HG02981 (cell line): Measurements from ENCODE around the gene PIM3.

Source experiments
- ATAC-seq: cut with Tn5 transposase; IDR thresholded peaks from one replicate; pipeline ENCODE4 v1.9.1; 2021; ENCODE audit warnings: mild to moderate bottlenecking, moderate library complexity; ENCODE audit not compliant: unreplicated experiment

The PIM3 gene

DNA sequence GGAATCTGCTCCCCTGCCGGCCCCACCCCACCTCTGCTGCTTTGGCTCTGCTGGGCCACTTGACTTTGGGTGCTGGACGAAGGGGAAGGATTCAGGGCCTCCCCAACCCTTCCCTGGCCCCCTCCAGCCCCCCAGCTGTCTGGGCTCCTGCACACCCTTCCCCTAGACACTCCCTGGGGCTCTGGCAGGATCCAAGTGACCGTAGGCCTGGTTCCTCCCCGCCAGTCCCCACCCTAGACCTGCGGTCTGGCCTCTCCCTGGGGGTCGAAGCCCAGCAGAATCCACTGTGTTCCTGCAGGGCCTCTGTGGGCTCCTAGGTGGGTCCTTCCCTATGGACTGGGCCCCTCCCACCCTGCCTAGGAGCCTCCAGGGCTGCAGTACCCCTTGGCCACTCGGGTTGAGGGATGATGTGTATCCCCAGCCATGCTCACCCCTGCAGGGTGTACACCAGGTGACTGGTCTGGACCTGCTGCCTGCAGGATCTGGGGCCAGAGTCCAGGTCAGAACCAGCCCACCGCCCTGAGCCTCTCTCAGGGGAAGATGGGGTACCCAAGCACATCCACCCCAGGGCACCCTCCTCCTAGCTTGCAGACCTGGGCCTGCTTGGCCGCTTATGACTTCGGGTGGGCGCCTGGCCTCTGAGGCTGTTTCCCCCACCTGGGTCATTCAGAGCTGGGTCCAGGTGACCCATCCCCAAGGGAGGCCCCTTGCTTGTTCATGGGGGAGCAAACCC, 5.6 kb downstream of the PIM3 start:
- ATAC-seq: no peak

DNA sequence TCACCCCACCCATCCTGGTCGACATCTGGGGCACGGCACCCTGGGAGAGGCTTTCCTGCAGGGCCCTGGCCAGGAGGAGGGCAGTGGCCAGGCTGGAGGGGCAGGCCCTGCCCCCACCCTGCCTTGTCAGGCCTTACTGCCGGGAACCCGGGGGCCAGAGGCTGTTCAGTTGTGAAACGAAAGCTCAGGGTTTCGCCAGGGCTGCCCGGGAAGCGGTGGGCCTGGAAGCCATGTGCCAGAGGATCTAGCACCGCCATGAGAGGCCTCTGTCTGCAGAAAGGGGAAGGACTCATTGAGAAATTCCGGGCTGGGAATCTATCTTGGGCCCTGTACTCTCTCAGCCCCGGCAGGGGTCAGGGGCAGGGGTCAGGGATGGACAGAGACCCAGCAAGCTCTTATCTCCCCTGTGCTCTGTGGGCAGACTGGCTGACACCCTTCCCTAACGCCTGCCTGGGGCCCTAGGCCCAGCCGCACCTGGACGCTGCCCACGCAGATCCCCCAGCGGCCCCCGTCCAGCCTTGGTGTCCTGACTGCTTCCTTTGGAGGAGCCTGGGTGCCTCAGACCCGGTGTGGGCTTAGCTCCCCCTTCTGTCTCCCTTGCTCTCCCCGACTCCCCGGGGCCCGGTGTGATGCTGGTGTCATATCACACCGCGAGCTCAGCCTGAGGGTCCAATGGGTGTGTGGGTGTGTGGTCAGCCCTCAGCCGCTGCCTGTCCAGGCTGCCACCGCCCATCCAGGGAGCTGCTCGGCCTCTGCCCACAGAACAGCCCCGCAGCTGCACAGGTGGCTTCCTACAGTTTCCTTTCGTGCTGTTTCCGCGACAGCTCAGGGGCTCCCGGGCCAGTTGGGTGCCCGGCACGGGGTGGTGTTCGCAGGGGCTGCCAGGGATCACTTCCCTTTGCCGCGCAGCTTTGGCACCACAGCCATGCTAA, 6.5 kb downstream of the PIM3 start:
- ATAC-seq: no peak

DNA sequence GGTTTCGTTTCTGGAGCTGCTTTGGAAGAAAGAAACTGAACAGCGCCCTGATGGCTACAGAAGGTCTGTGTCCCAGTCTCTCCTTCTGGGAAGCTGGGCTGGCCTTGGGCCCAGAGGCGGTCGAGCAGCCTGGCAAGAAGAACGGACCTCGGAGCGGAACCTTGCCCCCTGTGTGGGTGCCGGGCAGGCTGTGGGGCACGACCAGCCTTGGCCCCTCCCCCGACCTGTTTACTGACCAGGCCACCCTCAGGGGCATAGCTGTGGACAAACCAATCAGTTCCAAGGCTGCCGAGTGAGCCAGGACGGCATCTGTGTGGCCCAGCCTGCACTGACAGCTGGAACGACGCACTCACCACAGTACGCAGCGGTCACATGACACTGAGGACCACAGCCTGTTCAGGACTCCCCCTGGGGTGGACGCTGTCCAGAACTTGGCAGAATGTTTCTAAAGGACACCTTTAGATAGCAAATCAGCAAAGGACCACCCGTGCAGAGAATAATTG, 7.2 kb downstream of the PIM3 start:
- no peak for ATAC-seq

DNA sequence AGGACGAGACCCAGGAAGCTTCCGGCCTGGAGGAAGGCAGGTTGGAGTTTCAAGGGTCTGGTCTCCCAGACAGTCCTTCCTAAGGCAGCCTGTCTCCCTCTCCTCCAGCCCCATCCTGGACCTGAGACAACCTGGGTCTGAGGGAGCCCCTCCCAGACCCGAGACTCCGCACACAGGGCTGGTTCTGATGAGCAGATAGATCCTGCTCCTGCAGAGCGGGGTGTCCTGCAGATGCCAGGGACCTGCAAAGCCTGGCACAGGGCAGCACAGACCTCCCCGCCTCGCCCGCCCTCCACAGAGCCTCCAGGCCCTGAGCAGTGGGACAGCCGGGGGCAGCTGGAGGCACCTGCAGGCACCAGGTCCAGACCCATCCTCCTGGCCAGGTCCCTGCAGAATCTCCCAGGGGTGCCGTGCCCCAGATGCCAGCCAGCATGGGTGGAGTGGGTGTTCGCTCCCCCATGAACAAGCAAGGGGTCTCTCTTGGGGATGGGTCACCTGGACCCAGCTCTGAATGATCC, 7.8 kb downstream of the PIM3 start:
- ATAC-seq: no peak

DNA sequence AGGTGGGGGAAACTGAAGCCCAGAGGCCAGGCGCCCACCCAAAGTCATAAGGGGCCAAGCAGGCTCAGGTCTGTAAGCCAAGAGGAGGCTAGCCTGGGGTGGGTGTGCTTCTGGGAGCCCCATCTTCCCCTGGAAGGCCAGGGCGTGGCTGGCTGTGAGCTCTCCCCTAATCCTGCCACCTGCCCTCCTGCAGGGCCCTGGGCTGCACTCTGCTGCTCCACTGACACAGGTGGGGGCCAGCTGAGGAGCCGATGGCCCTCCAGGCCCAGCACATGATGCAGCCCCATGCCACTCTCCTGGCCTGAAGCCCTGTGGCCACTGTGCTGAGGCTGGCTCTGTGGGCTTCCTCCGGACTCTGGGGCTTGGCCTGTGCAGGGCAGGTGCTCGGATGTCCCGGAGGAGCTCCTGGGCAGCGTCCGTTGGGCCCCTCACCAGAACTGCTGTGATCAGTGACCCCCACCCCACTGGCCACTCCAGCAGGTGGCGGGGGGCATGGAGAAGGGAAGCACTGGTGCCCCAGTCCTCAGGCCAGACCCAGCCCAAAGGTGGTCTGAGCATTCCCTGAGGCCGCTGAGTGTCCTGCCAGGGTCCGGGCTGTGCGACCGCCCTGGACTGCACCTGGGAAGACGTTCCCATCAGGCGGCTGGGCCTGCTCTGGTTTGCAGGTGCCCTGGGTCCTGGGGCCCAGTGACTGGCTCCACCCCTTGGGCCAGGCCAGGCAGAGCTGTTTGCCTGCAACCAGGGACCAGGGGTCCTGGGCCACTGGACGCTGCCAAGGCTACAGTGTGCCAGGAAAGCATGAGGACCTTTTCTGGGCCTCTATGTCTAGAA, 8.5 kb downstream of the PIM3 start:
- ATAC-seq: no peak

DNA sequence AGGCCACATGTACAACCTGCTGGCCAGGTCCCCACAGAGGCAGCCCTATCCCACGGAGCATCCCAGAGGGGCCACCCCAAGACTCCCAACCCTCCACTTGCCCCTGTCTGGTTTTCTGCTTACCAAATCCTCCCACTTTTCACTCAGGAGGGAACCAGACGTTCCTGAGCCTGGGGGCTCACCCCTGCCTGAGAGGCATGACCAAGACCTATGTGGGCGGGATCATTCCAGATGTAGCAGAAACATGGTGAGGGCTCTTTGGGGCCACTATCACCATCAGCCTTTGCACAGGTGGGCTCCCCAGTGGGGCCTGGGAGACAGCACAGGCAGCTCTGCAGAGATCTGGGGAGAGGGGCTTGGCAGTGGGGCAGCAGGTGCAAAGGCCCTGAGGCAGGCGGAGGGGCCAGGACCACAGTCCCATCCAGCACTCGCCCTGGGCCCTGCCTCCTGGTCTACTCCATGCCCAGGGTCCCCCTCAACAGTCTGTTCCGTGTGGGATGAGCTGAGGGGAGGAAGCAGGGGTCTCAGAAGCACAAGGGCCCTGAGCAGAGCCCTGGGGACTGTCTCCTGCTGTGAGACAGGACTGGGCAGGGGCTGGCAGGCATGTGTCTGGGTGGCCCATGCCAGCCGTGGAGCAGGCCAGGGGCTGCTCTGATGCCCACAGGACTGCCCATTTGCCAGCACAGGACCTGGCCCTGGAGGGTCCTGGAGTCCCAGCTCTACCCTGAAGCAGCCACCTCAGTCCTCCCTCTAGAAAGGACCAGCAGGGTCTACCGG, 9.4 kb downstream of the PIM3 start:
- ATAC-seq: no peak

DNA sequence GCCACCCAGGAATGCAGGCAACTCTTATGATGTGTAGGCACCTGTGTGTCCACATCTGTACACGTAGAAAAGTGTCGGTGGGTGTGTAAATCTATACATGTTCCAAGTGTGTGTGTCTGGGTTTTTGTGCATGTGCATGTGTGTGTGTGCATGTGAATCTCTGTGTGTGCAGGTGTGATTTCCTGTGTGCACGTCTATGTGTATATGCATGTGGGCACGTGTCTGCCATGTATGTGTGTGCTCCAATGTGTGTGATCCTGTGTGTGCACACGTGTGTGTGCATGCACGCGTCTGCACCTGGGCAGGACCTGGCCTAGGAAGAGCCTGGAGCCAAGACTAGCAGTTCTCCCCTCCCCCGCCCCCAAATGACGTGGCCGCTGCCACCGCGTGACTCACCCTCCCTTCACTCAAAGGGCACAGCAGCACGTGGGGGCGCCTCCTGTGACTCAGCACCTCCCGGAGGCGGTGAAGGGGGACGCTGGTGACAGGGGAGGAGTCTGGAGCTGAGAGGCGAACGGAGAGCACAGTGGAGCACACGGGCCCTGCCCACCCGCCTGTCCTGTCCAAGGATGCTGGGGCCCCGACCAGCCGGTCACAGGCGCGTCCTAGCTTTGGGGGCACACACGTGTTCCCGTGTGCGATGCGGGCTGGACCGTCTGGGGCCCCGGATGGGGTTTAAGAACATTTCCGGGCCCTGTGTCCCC, 10.1 kb downstream of the PIM3 start:
- ATAC-seq: peak; percentile 73

DNA sequence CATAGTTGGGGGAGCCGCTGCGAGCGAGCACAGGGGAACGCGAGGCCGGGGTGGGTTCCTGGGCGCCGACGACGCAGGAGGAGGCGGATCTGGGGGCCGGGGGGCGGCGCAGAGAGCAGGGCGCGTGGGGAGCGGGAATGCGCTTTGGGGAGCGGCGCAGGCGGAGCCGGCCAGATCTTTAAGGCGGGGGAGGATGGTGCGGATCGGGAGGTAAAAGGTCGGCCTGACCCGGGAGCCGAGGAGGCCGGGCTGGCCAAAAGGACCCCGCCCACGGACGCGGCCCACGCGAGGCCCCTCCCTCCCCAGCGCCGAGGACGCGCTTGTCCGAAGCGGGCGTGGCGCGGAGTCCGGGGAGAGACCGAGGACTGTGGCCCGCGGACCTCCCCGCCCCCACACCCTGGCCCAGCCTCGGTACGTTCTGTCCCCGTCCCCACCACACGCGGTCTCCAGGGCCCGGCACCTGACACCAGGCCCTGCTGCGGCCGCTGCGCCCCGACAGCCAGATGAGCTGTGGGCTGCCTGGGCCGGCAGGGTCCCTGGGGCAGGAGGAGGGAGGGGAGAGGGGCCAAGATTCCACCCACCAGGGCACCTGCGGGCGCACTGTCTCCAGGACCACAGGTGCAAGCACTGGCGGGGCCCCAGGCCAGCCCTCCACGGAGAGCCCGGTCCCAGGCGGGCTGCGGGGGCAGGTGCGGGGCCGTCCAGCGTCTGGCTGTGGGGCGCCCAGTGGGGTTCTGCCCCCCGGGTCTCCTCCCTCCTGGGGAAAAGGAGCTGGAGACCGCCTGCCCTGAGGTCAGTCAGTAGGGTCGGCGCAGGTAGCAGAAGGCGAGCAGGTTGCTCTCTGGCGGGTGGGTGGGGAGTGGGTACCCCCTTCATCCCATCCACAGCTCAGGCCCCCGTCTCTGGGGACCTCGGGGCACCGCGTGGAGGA, 10.9 kb downstream of the PIM3 start:
- ATAC-seq: peak; percentile 16

DNA sequence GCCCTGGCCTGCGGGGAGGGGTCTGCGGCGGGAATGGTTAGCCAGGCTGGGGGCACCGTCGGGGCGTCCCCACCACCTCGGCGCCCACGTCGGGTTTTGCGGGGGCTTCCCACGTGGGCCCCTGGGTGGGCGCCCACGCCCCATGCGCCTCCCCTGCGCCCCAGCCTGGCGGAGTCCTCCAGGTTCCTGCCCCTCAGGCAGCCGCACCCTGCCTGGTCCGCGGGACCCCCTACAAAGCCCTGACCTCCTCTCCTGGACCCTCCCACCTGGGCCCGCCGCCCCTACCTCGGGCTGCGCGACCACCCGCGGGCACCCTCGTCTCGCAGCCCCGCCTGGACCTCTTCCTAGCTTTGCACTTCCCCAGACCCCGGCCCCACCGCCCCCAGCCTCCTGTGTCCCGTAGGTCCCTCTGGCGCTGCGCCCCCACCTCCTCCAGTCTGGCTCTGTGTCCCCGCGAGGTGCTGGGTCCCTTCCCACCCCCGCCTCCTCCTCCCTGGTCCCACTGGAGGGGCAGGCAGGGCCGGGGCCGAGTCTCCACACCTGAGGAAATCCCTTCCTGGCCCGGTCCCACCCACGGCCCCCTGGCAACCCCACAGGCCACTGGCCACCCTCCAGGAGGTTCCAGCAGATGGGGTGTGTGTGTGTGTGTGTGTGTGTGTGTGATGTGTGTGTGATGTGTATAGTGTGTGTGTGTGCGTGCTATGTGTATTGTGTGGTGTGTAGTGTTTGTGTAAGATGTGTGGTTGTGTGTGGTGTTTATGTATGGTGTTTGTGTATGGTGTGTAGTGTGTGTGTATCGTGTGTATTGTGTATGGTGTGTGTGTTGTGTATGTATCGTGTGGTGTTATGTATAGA, 11.8 kb downstream of the PIM3 start:
- ATAC-seq: no peak

DNA sequence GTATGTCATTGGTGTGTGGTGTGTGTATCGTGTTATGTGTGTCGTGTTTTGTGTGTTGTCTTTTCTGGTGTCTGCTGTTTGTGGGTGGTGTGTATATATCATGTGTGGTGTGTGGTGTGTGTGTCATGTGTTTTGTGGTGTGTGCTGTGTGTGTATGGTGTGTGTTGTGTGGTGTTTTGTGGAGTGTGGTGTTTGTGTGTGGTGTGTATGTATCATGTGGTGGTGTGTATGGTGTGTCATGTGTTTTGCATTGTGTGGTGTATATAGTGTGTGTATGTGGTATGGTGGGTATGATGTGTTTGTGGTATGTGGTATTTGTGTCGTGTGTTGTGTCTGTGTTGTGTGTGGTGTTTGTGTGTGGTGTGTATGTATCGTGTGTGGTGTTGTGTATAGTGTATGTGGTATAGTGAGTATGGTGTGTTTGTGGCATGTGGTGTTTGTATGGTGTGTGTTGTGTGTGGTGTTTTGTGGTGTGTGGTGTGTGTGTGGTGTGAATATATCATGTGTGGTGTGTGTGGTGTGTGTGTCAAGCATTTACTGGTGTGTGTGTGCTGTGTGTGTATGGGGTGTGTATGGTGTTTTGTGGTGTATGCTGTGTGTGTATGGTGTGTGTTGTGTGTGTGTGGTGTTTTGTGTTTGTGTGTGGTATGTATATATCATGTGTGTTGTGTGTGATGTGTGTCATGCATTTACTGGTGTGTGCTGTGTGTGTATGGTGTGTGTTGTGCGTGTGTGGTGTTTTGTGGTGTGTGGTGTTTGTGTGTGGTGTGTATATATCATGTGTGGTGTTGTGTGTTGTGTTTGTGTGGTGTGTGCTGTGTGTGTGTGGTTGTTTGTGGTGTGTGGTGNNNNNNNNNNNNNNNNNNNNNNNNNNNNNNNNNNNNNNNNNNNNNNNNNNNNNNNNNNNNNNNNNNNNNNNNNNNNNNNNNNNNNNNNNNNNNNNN, 12.7 kb downstream of the PIM3 start:
- no peak for ATAC-seq

DNA sequence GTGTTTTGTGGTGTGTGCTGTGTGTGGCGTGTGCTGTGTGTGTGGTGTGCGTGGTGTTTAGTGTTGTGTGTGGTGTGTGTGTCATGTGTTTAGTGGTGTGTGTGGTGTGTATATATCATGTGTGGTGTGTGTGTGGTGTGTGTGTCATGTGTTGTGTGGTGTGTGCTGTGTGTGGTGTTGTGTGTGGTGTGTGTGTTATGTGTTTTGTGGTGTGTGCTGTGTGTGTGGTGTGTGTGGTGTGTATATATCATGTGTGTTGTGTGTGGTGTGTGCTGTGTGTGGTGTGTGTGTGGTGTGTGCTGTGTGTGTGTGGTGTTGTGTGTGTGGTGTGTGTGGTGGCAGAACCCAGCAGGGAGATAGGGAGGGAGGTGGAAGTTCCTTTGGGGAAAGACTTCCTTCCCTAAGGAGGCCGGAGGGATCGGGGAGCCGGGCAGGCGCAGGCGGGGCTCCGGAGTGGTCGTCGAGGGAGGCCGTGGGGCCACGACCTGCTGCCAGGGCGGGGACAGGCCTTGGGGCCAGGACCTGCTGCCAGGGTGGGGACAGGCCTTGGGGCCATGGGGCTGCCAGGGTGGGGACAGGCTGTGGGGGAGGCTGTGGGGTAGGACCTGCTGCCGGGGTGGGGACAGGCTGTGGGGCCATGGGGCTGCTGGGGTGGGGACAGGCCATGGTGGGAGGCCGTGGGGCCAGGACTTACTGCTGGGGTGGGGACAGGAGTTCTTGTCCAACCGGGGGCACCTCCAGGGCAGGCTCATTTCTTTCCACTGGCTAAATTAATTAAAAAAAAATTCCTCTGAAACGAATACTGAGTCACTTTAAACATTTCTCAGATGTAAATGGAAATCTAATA, 15.2 kb downstream of the PIM3 start:
- no peak for ATAC-seq

DNA sequence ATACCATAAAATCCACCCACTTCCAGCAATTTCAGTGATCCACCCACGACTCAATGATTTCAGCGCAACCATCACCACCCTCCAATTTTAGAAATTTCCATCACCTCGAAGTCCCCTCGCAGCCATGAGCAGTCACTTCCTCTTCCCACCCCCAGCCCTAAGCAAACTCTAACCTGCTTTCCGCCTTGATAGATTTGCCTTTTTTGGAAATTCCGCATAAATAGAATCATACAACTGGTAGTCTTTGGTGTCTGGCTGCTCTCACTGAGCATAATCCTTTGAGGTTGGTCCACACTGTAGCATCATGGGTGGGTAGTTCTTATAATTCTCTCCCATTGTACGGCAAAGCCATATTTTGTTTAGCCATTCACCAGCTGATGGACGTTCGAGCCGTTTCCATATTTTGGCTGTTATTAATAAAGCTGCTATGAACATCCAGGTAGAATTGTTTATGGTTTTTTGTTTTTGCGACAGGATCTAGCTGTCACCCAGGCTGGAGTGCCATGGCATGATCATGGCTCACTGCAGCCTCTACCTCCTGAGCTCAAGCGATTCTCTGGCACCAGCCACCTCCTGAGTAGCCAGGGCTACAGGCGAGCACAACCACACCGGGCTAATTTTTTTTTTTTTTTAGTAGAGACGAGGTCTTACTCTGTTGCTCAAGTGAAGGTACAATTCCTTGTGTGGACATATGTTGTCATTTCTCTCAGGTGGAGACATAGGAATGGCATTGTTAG, 16.0 kb downstream of the PIM3 start:
- ATAC-seq: no peak

DNA sequence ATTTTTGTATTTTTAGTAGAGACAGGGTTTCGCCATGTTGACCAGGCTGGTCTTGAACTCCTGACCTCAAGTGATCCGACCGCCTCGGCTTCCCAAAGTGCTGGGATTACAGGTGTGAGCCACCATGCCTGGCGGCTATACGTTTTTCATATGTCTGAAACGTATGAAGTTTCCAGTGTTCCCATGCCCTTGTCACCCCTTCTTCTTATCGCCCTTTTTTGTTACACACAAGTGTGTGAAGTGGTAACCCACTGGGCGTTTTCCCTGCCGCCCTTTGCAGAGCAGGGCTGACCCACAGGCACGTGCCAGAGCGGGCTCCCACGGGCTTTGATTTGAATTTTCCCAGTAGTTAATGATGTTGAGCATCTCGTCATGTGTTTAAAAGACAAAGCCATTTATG, 17.0 kb downstream of the PIM3 start:
- ATAC-seq: no peak

DNA sequence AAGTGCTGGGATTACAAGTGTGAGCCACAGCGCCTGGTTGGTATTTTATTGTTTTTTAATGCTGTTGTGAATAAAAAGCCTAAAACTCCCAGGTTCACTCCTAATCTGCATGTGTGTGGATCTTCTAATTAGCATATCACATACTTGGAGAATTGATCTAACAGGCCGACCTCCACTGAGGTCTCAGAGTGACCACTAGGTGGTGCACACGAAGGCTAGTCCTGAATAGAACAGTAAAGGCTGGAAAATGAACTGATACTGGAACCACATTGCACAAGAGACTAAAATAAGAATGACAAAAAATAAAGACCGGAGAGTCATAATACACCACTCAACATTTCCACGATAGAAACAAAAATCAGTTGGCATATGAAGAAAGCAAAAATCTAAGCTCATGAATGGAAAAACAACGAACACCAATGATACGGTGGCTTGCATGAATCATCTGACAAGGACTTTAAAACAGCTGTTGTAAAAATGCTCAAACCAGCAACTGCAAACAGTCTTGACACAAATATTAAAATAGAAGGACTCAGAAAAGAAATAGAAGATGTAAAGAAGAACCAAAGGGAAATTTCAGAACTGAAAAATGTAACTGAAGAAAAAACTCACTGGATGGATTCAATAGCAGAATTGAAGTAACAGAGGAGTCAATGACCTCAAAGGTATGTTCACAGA, 19.2 kb downstream of the PIM3 start:
- no peak for ATAC-seq
